ENCODE measurements around the gene MFSD6. TPM values are rescaled to one million over a fixed set of nuclear protein-coding genes. Genes with fewer than 3 reads are reported as not detected.

MFSD6 gene
- total RNA-seq, 6 experiments from 2014 or later = 3.2 to 10.4 (median 9.5) TPM

DNA sequence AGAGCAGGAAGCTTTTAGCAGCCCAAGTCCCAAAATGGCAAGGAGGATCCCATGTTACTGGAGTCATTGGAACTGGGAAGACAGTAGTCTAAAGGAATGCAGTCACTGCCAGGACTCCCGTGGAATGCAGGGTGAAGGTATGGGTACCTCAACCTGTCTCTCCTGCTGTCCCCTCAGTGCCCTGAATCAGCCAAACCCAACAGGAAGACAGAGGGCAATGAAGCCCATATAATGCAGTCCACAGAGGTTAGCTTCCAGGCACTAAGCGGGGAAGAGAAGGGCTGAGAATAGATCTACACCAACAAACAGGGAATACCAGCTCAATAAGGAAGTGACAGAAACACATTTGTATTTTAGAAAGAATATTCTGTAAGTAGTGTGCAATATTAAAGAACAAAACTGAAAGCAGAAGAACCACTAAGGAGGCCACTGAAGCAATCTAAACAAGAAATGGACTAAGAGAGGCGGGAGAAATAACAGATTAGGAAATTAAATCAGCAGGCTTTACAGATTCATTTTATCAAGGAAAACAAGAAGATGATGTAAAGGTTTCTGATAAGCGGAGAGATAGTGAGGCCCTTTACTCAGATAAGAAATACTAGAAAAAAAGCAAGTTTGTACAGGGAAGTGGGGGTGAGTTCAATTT, 118.1 kb downstream of the MFSD6 start:
- Mint-ChIP-seq H3K27me3 (ENCODE audit: insufficient read depth) (peaks cover 2% of the 10 kb centered on the region; the same call in 1 of the 2 replicates), H3K4me3 (no peak overlapping the region), H3K36me3 (ENCODE audit: low read depth) (no peaks in the 10 kb centered on the region), H3K27ac (no peak overlapping the region), H3K4me1 (ENCODE audit: low read depth) (peaks cover 21% of the 10 kb centered on the region; the same call in 1 of the 2 replicates), H3K9me3 (no peaks in the 10 kb centered on the region)
- TF ChIP-seq, protein P1, sequence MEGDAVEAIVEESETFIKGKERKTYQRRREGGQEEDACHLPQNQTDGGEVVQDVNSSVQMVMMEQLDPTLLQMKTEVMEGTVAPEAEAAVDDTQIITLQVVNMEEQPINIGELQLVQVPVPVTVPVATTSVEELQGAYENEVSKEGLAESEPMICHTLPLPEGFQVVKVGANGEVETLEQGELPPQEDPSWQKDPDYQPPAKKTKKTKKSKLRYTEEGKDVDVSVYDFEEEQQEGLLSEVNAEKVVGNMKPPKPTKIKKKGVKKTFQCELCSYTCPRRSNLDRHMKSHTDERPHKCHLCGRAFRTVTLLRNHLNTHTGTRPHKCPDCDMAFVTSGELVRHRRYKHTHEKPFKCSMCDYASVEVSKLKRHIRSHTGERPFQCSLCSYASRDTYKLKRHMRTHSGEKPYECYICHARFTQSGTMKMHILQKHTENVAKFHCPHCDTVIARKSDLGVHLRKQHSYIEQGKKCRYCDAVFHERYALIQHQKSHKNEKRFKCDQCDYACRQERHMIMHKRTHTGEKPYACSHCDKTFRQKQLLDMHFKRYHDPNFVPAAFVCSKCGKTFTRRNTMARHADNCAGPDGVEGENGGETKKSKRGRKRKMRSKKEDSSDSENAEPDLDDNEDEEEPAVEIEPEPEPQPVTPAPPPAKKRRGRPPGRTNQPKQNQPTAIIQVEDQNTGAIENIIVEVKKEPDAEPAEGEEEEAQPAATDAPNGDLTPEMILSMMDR (IDR thresholded peaks at IDR 0.05) = no peak
- DNase-seq = no peak

DNA sequence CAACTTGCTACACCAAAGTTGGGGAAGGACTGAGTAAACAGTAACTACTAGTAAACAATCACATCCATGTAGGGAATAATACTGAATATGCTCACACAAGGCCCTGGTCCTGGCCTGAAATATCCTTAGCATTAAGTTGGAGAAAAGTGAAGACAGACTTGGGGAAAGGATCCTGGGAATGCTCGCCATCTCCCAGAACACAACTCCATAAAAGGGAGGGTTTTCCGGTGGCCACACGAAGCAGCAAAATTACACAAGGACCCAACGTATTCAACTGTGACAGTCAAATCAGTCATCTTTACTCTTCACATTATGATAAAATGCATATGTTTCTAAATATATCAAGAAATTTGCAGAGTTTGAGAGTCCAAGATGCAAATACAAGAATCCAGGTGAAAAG, 119.1 kb downstream of the MFSD6 start:
- H3K4me1 Mint-ChIP-seq (ENCODE audit: low read depth) = peaks cover 26% of the 10 kb centered on the region; the same call in 1 of the 2 replicates
- peaks cover 2% of the 10 kb centered on the region; the same call in 1 of the 2 replicates for H3K27me3 Mint-ChIP-seq (ENCODE audit: insufficient read depth)
- H3K27ac Mint-ChIP-seq = no peak overlapping the region
- TF ChIP-seq, protein P1 (IDR thresholded peaks at IDR 0.05) = no peak
- H3K36me3 Mint-ChIP-seq (ENCODE audit: low read depth) = no peaks in the 10 kb centered on the region
- no peak overlapping the region for H3K4me3 Mint-ChIP-seq
- no peaks in the 10 kb centered on the region for H3K9me3 Mint-ChIP-seq
- DNase-seq = no peak

DNA sequence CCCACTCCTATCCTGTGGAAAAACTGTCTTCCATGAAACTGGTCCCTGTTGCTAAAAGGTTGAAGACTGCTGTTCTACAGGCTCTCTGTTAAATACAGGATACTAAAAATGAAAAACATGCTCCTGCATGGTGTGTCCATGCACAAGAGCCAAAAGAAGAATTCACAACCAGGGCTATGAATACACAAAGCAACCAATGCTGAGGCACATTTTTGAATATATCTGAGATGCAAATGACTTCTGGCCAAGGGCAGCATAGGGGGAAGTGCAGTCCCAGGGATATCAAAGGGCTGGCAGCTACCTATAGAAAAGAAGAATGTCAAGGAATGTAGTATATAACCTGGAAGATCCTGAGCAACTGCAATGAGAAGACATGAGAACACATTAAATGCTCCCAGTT, 119.8 kb downstream of the MFSD6 start:
- no peak overlapping the region for H3K4me3 Mint-ChIP-seq
- no peak for DNase-seq
- TF ChIP-seq, protein P1 (IDR thresholded peaks at IDR 0.05) = no peak
- H3K27ac Mint-ChIP-seq = no peak overlapping the region
- peaks cover 26% of the 10 kb centered on the region; the same call in 1 of the 2 replicates for H3K4me1 Mint-ChIP-seq (ENCODE audit: low read depth)
- H3K36me3 Mint-ChIP-seq (ENCODE audit: low read depth) = no peaks in the 10 kb centered on the region
- H3K27me3 Mint-ChIP-seq (ENCODE audit: insufficient read depth) = peaks cover 2% of the 10 kb centered on the region; the same call in 1 of the 2 replicates
- no peaks in the 10 kb centered on the region for H3K9me3 Mint-ChIP-seq

DNA sequence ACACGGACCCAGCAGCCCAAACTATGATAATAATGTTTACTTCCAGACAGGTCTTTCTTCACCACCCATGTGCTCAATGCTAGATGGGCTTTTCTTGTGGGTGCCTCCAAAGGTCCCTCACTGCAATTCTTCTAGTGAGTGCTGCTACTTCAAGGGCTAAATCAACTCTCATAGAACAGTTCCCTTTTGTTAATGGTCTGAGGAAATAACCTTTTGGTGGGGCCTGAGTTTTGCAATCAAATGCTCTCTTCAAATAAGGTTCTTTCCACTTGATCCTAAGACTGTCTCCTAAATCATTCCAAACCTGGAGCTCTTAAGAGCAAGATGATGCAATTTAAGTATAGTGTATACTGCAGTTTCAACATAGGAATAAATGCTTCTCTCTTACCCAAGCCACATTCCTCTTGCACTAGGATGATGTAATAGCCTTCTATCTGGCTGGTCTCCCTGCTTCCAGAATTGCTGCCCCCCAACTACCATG, 120.4 kb downstream of the MFSD6 start:
- Mint-ChIP-seq H3K27me3 (ENCODE audit: insufficient read depth) (peaks cover 2% of the 10 kb centered on the region; the same call in 1 of the 2 replicates), H3K27ac (no peak overlapping the region), H3K4me3 (no peak overlapping the region)

DNA sequence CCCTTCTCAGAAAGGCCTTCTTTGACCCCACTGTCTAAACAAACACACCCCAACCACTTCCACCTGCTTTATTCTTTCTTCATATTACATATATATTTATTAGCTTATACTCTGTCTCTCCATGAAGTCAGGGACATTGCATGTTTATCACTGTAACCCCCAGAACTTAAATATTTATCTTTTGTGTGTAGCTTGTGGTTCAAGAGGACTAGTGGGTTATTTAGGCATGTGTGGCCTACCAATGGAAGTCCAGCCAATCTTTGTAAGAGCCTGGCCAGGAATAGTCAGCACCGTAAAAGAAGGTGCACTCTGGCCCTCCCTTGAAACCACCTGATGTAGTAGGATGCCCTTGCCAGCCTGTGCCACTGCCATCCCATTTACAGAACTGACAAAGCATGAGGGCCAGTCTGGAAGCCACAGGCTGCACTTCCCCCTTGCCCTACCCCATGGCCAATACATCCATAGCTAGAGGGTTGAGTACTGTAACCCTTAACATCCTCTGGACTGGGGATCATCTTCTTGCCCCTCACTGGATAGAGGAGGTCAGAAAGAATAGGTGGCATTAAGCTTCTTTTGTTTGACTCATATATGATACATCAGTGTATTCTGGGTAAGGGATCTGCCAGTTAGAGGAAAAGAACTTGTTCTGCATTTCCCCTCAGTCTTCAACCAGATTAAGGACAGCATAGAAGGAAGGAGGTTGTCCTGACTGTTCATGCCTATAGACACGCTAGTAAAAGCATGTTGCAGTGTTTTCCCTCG, 121.5 kb downstream of the MFSD6 start:
- Mint-ChIP-seq H3K27ac (no peak overlapping the region), H3K27me3 (ENCODE audit: insufficient read depth) (peaks cover 2% of the 10 kb centered on the region; the same call in 1 of the 2 replicates), H3K4me1 (ENCODE audit: low read depth) (peaks cover 37% of the 10 kb centered on the region), H3K4me3 (no peak overlapping the region), H3K36me3 (ENCODE audit: low read depth) (no peaks in the 10 kb centered on the region), H3K9me3 (no peaks in the 10 kb centered on the region)
- TF ChIP-seq, protein P1 (IDR thresholded peaks at IDR 0.05) = no peak
- DNase-seq = no peak

More for the DNA sequence above, 120.4 kb downstream of the MFSD6 start:
- Mint-ChIP-seq H3K36me3 (ENCODE audit: low read depth) (no peaks in the 10 kb centered on the region), H3K9me3 (no peaks in the 10 kb centered on the region), H3K4me1 (ENCODE audit: low read depth) (peaks cover 30% of the 10 kb centered on the region)
- DNase-seq = no peak
- TF ChIP-seq, protein P1 (IDR thresholded peaks at IDR 0.05) = no peak
